H1 (cell line): Measurements from ENCODE around the gene DPP4. TPM values are rescaled to one million over a fixed set of nuclear protein-coding genes. Genes with fewer than 3 reads are reported as not detected.

Source experiments
- CTCF ChIA-PET: fragments of 300-600 bp; sonication (Branson Sonifier 250); formaldehyde crosslinking; loops from one replicate; lab custom pipeline; 2021; ENCODE audit not compliant: partially characterized antibody; lab: Charles Lee
- POLR2A ChIA-PET: fragments of 300-600 bp; sonication (Branson Sonifier 250); formaldehyde crosslinking; loops from one replicate; lab custom pipeline; 2021; ENCODE audit warnings: inconsistent platforms; ENCODE audit not compliant: partially characterized antibody; lab: Charles Lee
- DNase-seq, 2 experiments: peaks; one replicate each; pipeline versions ENCODE4 v3.0.0 to v3.0.0-alpha.2; 2010 to 2022; ENCODE audit warnings: low spot score in 2 of 2, low read depth in 1 of 2, mixed read lengths in 1 of 2
- FAIRE-seq: peaks from 2 replicates; lab custom pipeline; 2011; peaks lifted over from hg19 to GRCh38; lab: Jason Lieb, UNC
- H2AFZ ChIP-seq: 2 replicates; pipeline ENCODE4 v1.8.1; 2012; ENCODE audit warnings: low read length, inconsistent platforms
- H2AK5ac ChIP-seq: 2 replicates; pipeline ENCODE4 v1.6.1; 2013; ENCODE audit warnings: low read depth, low read length
- H2BK120ac ChIP-seq: replicated peaks from 2 replicates; pipeline ENCODE3; 2013; ENCODE audit warnings: low read depth, low read length, inconsistent platforms
- H2BK12ac ChIP-seq: 2 replicates; pipeline ENCODE4 v1.6.1; 2013; ENCODE audit warnings: low read depth, low read length
- H2BK15ac ChIP-seq: 2 replicates; pipeline ENCODE4 v1.6.1; 2013; ENCODE audit warnings: low read length
- H2BK20ac ChIP-seq: 2 replicates; pipeline ENCODE4 v1.6.1; 2013; ENCODE audit warnings: low read length
- H2BK5ac ChIP-seq: 2 replicates; pipeline ENCODE4 v1.6.1; 2013; ENCODE audit warnings: low read depth, low read length
- H3K14ac ChIP-seq: 2 replicates; pipeline ENCODE4 v1.6.1; 2013; ENCODE audit warnings: inconsistent platforms; ENCODE audit not compliant: insufficient read length
- H3K18ac ChIP-seq: 2 replicates; pipeline ENCODE4 v1.6.1; 2013; ENCODE audit warnings: low read length; ENCODE audit errors: extremely low read depth
- H3K23ac ChIP-seq: 2 replicates; pipeline ENCODE4 v1.6.1; 2013; ENCODE audit warnings: inconsistent platforms; ENCODE audit not compliant: insufficient read length
- H3K23me2 ChIP-seq: 2 replicates; pipeline ENCODE4 v1.6.1; 2013; ENCODE audit warnings: low read depth, low read length
- H3K27ac ChIP-seq: 2 replicates; pipeline ENCODE4 v1.6.1; 2011; ENCODE audit warnings: low read depth, low read length, inconsistent platforms
- H3K27me3 ChIP-seq, 4 experiments: replicated peaks in 1 of 4; 1 replicate in 1 of 4; 2 replicates in 3 of 4; pipeline versions ENCODE4 v1.6.1 to v1.8.1; 2011 to 2013; ENCODE audit warnings: low read length in 3 of 4, mild to moderate bottlenecking in 3 of 4, inconsistent platforms in 2 of 4, mixed read lengths in 2 of 4, moderate library complexity in 1 of 4; ENCODE audit not compliant: control insufficient read depth in 3 of 4, insufficient read depth in 3 of 4; ENCODE audit errors: extremely low read depth in 1 of 4
- H3K36me3 ChIP-seq, 4 experiments: 2 replicates each; pipeline versions ENCODE4 v1.6.1 to v1.8.1; 2011 to 2013; ENCODE audit warnings: mild to moderate bottlenecking in 4 of 4, low read length in 3 of 4, moderate library complexity in 2 of 4, control low read depth in 1 of 4, inconsistent platforms in 1 of 4; ENCODE audit not compliant: insufficient read depth in 4 of 4, control insufficient read depth in 2 of 4
- H3K4ac ChIP-seq: replicated peaks from 2 replicates; pipeline ENCODE3; 2013; ENCODE audit warnings: low read length, low read depth, mixed read lengths, inconsistent platforms; ENCODE audit not compliant: insufficient read length
- H3K4me1 ChIP-seq, 4 experiments: replicated peaks in 1 of 4; 1 replicate in 1 of 4; 2 replicates in 3 of 4; pipeline versions ENCODE4 v1.6.1 to v1.8.1; 2011 to 2013; ENCODE audit warnings: low read length in 3 of 4, inconsistent platforms in 2 of 4, mixed read lengths in 1 of 4; ENCODE audit not compliant: insufficient read depth in 4 of 4, control insufficient read depth in 3 of 4
- H3K4me2 ChIP-seq, 2 experiments: 2 replicates each; pipeline versions ENCODE4 v1.6.1 to v1.8.1; 2011 to 2013; ENCODE audit warnings: low read depth in 2 of 2, low read length in 2 of 2, control low read depth in 1 of 2, inconsistent platforms in 1 of 2, mild to moderate bottlenecking in 1 of 2; ENCODE audit not compliant: insufficient read depth in 1 of 2
- H3K4me3 ChIP-seq, 4 experiments: fragments of 200-600, 300-600 bp in 1 of 4; sonication (generic), shearing (Covaris generic), sonication (Bioruptor Twin) in 1 of 4; 2 replicates each; pipeline versions ENCODE4 v1.5.1 to v1.8.1; 2011 to 2016; ENCODE audit warnings: low read length in 4 of 4, low read depth in 3 of 4, control low read depth in 2 of 4, inconsistent platforms in 2 of 4, mild to moderate bottlenecking in 2 of 4, mixed read lengths in 1 of 4, moderate library complexity in 1 of 4; ENCODE audit not compliant: insufficient read depth in 2 of 4; ENCODE audit errors: extremely low read depth in 1 of 4
- H3K56ac ChIP-seq: replicated peaks from 2 replicates; pipeline ENCODE3; 2013; ENCODE audit warnings: low read depth, mild to moderate bottlenecking, mixed read lengths, low read length, inconsistent platforms; ENCODE audit not compliant: insufficient read length
- H3K79me1 ChIP-seq: 2 replicates; pipeline ENCODE4 v1.6.1; 2013; ENCODE audit warnings: low read depth, low read length, control low read depth
- H3K79me2 ChIP-seq, 2 experiments: 2 replicates each; pipeline versions ENCODE4 v1.6.1 to v1.8.1; 2012 to 2013; ENCODE audit warnings: low read length in 2 of 2, mild to moderate bottlenecking in 2 of 2, inconsistent platforms in 1 of 2; ENCODE audit not compliant: insufficient read depth in 2 of 2, control insufficient read depth in 1 of 2
- H3K9ac ChIP-seq, 4 experiments: replicated peaks in 1 of 4; 1 replicate in 1 of 4; 2 replicates in 3 of 4; pipeline versions ENCODE4 v1.6.1 to v1.8.1; 2011 to 2013; ENCODE audit warnings: low read depth in 3 of 4, low read length in 3 of 4, control low read depth in 2 of 4, mild to moderate bottlenecking in 2 of 4, moderate library complexity in 2 of 4, inconsistent platforms in 1 of 4; ENCODE audit errors: extremely low read depth in 1 of 4
- H3K9me3 ChIP-seq, 2 experiments: 2 replicates each; pipeline versions ENCODE4 v1.6.1 to v1.8.1; 2012 to 2013; ENCODE audit warnings: mild to moderate bottlenecking in 2 of 2, moderate library complexity in 2 of 2, control low read depth in 1 of 2, inconsistent platforms in 1 of 2, low read depth in 1 of 2, low read length in 1 of 2, mixed read lengths in 1 of 2; ENCODE audit not compliant: insufficient read depth in 2 of 2
- H4K20me1 ChIP-seq, 2 experiments: replicated peaks in 1 of 2; 2 replicates each; pipeline versions ENCODE3 to v1.8.1; 2011 to 2013; ENCODE audit warnings: inconsistent platforms in 2 of 2, low read length in 2 of 2, mild to moderate bottlenecking in 1 of 2; ENCODE audit not compliant: insufficient read depth in 2 of 2, control insufficient read depth in 1 of 2
- H4K5ac ChIP-seq: 2 replicates; pipeline ENCODE4 v1.6.1; 2013; ENCODE audit warnings: low read length, low read depth, mixed read lengths, inconsistent platforms; ENCODE audit not compliant: insufficient read length
- H4K8ac ChIP-seq: 2 replicates; pipeline ENCODE4 v1.8.0; 2013; ENCODE audit warnings: mild to moderate bottlenecking, moderate library complexity, low read length, inconsistent platforms; ENCODE audit not compliant: insufficient read depth; ENCODE audit errors: extremely low read depth
- H4K91ac ChIP-seq: replicated peaks from 2 replicates; pipeline ENCODE3; 2013; ENCODE audit warnings: low read length, mixed read lengths, inconsistent platforms; ENCODE audit not compliant: insufficient read length
- CHD1 ChIP-seq: IDR thresholded peaks from 2 replicates; pipeline ENCODE4 v1.6.1; 2012; ENCODE audit warnings: low read depth, low read length, improper control_type of control experiment
- CTBP2 ChIP-seq: IDR thresholded peaks from 2 replicates; pipeline ENCODE4 v1.7.0; 2011; ENCODE audit warnings: borderline replicate concordance, mild to moderate bottlenecking, moderate library complexity, mixed read lengths, low read length; ENCODE audit not compliant: insufficient read depth, insufficient read length
- HDAC2 ChIP-seq, 2 experiments: fragments of 300-600 bp in 1 of 2; sonication (generic) in 1 of 2; IDR thresholded peaks; 2 replicates each; pipeline ENCODE4 v1.6.1; 2011 to 2012; ENCODE audit warnings: low read depth in 2 of 2, low read length in 2 of 2, mild to moderate bottlenecking in 2 of 2, moderate library complexity in 2 of 2, borderline replicate concordance in 1 of 2, inconsistent platforms in 1 of 2
- KDM4A ChIP-seq: IDR thresholded peaks from one replicate; pipeline ENCODE4 v1.7.1; 2012; ENCODE audit warnings: low read depth, mild to moderate bottlenecking, moderate library complexity, low read length, inconsistent platforms; ENCODE audit not compliant: severe bottlenecking
- KDM5A ChIP-seq: fragments of 200-600 bp; IDR thresholded peaks from 2 replicates; pipeline ENCODE4 v1.7.1; 2012; ENCODE audit warnings: mild to moderate bottlenecking, low read length, inconsistent platforms, mixed read lengths
- MAFK ChIP-seq: IDR thresholded peaks from 2 replicates; pipeline ENCODE4 v1.6.1; 2012; ENCODE audit warnings: low read depth, mild to moderate bottlenecking, improper control_type of control experiment, low read length
- POLR2A ChIP-seq, 2 experiments: IDR thresholded peaks; 1 replicate in 1 of 2; 2 replicates in 1 of 2; pipeline ENCODE4 v1.6.1; 2011; ENCODE audit warnings: low read depth in 2 of 2, low read length in 2 of 2, mild to moderate bottlenecking in 2 of 2; ENCODE audit errors: control extremely low read depth in 1 of 2
- POLR2AphosphoS5 ChIP-seq: IDR thresholded peaks from 2 replicates; pipeline ENCODE4 v1.6.1; 2011; ENCODE audit warnings: low read depth, low read length
- POU5F1 ChIP-seq: IDR thresholded peaks from 2 replicates; pipeline ENCODE4 v1.6.1; 2011; ENCODE audit warnings: low read depth, mild to moderate bottlenecking, low read length, moderate library complexity
- RXRA ChIP-seq: IDR thresholded peaks from 2 replicates; pipeline ENCODE4 v1.6.1; 2011; ENCODE audit warnings: low read depth, mild to moderate bottlenecking, low read length, moderate library complexity; ENCODE audit not compliant: insufficient read depth
- SIX5 ChIP-seq: IDR thresholded peaks from 2 replicates; pipeline ENCODE4 v1.6.1; 2011; ENCODE audit warnings: mild to moderate bottlenecking, low read depth, low read length
- SUZ12 ChIP-seq: fragments of 200-600 bp; sonication (generic); IDR thresholded peaks from 2 replicates; pipeline ENCODE4 v1.6.1; 2012; ENCODE audit warnings: mild to moderate bottlenecking, inconsistent platforms, low read length, moderate library complexity, mixed read lengths
- TAF7 ChIP-seq: optimal IDR thresholded peaks from 2 replicates; pipeline ENCODE3; 2011; ENCODE audit warnings: low read depth, mild to moderate bottlenecking, inconsistent platforms, low read length, moderate library complexity, borderline replicate concordance
- USF2 ChIP-seq: IDR thresholded peaks from 2 replicates; pipeline ENCODE4 v1.6.1; 2011; ENCODE audit warnings: low read length, improper control_type of control experiment
- WGBS, 2 experiments: shearing (Covaris generic) in 1 of 2; methylation state at CpG; one replicate each; pipeline versions ENCODE4 v1.1.6 to v1.1.7; 2013 to 2015; ENCODE audit warnings: low lambda C conversion rate in 2 of 2, mixed read lengths in 2 of 2, inconsistent platforms in 1 of 2, low coverage in 1 of 2, missing lambda C conversion rate in 1 of 2; ENCODE audit not compliant: insufficient replicate concordance in 2 of 2, insufficient coverage in 1 of 2, insufficient read length in 1 of 2; ENCODE audit errors: extremely low coverage in 1 of 2, missing lambda C conversion rate in 1 of 2; 5-methylcytosine and 5-hydroxymethylcytosine counted together
- polyA plus RNA-seq, 7 experiments: library from polyadenylated mRNA; depleted of rRNA in 3 of 7; stranded (reverse) in 5 of 7; unstranded in 2 of 7; fragments of >200 nt in 5 of 7; fragments of 200-250 nt in 2 of 7; gene quantifications; 1 replicate in 5 of 7; 2 replicates in 1 of 7; 4 replicates in 1 of 7; pipeline versions ENCODE4 v1.2.1 to v1.2.3, GENCODE V29; 2011 to 2013; ENCODE audit warnings: missing spikeins in 2 of 7, mixed read lengths in 2 of 7
- total RNA-seq: library from RNA; stranded (reverse); fragmentation: NEBNext Ultra II Directional; extraction: Animal tissue kit (Norgen Biotek cat#: 25700); gene quantifications from 2 replicates; pipeline ENCODE4 v1.2.1, GENCODE V29; 2021

The DPP4 gene
- total and polyA plus RNA-seq, 2 of the 8 experiments (the other 6 are each of a cell fraction or from before 2014, with no cell fraction given) = 1.3 to 3.1 TPM

GRCh38 chr2:162044586-162044985 is 29.4 kb downstream of the DPP4 start:
- 97% methylated on average over 3 of the region's 4 CpGs; no CpG with 5 or more reads in 1 of the 2 experiments for WGBS, 2 experiments
- H2BK15ac ChIP-seq = no peak overlapping the region
- H3K4me3 ChIP-seq = no peak overlapping the region
- no peaks in the 10 kb centered on the region for H3K9me3 ChIP-seq
- FAIRE-seq (no peak), DNase-seq (no peak)
- H3K4me1 ChIP-seq = 0 out of 7 replicates have a peak, but pooled peaks cover 0 to 2% (median 0%) of the 10 kb centered on the region in 4 experiments
- peaks cover 0 to 1% of the 10 kb centered on the region in 2 experiments for H4K20me1 ChIP-seq
- CTCF ChIA-PET = no interaction called here
- no peaks in the 10 kb centered on the region for H3K27me3 ChIP-seq
- no peak overlapping the region for H2AFZ ChIP-seq
- no peak overlapping the region for H2BK20ac ChIP-seq
- H4K5ac ChIP-seq = no peak overlapping the region
- no peak overlapping the region for H3K56ac ChIP-seq
- no peak overlapping the region for H3K27ac ChIP-seq
- H3K36me3 ChIP-seq = peaks cover 0 to 2% (median 0%) of the 10 kb centered on the region in 4 experiments; a peak in 1 of 8 replicates
- H2BK12ac ChIP-seq = no peak overlapping the region
- H4K91ac ChIP-seq = no peak overlapping the region
- H3K4ac ChIP-seq = no peak overlapping the region
- no peak overlapping the region for H2BK120ac ChIP-seq
- H3K9ac ChIP-seq = no peak overlapping the region
- no peak overlapping the region for H4K8ac ChIP-seq
- H3K4me2 ChIP-seq = no peak overlapping the region
- no peak overlapping the region for H2AK5ac ChIP-seq
- H2BK5ac ChIP-seq = no peak overlapping the region
- H3K23ac ChIP-seq = no peak overlapping the region
- POLR2A ChIA-PET = no interaction called here
- no peaks in the 10 kb centered on the region for H3K79me1 ChIP-seq
- H3K23me2 ChIP-seq = no peaks in the 10 kb centered on the region; the same call in 1 of the 2 replicates
- no peak overlapping the region for H3K14ac ChIP-seq
- H3K18ac ChIP-seq = no peak overlapping the region
- no peaks in the 10 kb centered on the region for H3K79me2 ChIP-seq
- TF ChIP-seq SIX5 = no peak
- TF ChIP-seq TAF7 = no peak
- TF ChIP-seq HDAC2 (IDR thresholded peaks at IDR 0.05; ENCODE audit: borderline replicate concordance in 1 of 2, low read depth in 2 of 2, low read length in 2 of 2) = no peak
- no peak for TF ChIP-seq POLR2AphosphoS5
- no peak for TF ChIP-seq MAFK
- TF ChIP-seq CTBP2 = no peak
- TF ChIP-seq CHD1 = no peak
- TF ChIP-seq SUZ12 = no peak
- no peak for TF ChIP-seq POU5F1
- TF ChIP-seq KDM5A = no peak
- no peak for TF ChIP-seq POLR2A (IDR thresholded peaks at IDR 0.05; ENCODE audit: control extremely low read depth in 1 of 2, low read depth in 2 of 2, low read length in 2 of 2)
- TF ChIP-seq USF2 = no peak
- TF ChIP-seq KDM4A = no peak
- TF ChIP-seq RXRA = no peak
